Measurements from ENCODE around the gene CLIC3.

CLIC3 gene

DNA sequence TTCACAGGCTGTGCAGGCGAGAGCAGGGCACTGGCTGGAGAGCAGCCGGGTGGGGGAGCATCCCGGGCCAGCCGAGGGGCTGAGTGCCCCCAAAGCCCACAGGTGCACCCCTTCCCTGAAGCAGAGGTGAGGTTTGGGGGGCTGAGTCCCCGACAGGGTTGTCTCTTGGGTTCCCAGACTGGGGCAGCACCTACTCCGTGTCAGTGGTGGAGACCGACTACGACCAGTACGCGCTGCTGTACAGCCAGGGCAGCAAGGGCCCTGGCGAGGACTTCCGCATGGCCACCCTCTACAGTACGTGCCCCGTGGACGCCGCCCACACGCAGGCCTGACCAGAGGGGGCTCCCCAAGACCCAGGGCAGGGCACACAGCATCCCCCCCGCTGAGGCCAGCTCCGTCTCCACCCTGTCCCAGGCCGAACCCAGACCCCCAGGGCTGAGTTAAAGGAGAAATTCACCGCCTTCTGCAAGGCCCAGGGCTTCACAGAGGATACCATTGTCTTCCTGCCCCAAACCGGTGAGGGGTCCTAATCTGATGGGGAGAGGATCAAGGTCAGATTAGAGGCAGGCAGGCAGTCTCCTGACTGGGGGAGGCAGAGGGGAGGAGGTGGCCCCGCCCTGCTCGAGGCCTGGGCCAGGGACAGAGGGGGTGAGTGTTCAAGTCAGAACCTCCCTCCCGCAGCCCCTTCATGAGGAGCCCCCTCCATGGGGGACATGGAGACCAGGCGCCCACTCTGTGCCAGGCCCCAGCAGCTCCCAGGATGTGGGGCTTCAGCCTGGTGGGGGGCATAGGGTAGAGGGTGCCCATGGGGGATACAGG is 16.4 kb downstream of the CLIC3 start:
- no peak for DNase-seq

DNA sequence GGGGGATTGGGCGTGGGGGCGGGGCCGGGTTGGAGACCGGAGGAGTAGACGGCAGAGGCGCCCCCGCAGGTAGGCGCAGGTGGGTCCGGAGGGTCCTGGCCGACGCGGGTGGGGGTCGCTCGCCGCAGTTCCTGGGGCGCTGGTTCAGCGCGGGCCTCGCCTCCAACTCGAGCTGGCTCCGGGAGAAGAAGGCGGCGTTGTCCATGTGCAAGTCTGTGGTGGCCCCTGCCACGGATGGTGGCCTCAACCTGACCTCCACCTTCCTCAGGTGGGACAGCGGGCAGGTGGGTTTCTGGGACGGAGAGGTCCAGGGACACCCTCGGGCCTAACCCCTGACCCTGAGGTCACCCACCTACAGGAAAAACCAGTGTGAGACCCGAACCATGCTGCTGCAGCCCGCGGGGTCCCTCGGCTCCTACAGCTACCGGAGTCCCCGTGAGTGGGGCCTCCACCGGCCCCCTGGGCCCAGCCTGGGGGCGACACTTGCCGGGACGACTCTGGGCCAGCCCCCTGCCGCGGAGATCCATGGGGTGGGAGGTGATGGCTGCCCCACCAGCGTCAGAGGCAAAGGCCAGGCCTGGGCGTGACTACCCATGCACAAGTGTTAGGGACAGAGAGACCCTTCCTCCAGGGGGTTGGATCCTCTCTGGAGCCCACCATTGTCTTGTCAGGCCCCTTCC is 17.4 kb downstream of the CLIC3 start:
- no peak for DNase-seq

GRCh38 chr9:136978073-136978864 is 18.1 kb downstream of the CLIC3 start:
- DNase-seq: no peak

- no peak for DNase-seq
These were observed 18.7 kb downstream of the CLIC3 start for GRCh38 chr9:136977649-136978072.

DNA sequence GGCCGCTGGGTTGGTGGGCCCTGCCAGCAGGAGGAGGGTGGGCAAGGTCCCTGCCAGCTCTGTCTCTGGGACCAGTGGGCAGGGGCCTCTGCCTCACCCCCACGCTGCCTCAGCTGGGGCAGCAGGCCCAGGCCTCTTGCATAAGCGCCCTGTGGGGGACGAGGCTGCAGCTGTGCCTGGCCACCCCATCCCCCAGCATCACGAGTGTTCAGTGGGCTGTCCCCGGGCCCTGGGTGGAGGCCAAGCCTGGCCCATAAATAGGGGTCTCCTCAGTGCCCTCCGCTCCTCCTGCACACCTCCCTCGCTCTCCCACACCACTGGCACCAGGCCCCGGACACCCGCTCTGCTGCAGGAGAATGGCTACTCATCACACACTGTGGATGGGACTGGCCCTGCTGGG is 19.1 kb downstream of the CLIC3 start, which contains the start of gene PTGDS:
Gene PTGDS, plus strand, starts transcription at position 282 of the 400 bp plus-strand sequence. Its CDS starts 75 bp downstream, at position 357.
- no peak for DNase-seq

GRCh38 chr9:136975644-136976043 is 20.7 kb downstream of the CLIC3 start:
- DNase-seq: no peak

DNA sequence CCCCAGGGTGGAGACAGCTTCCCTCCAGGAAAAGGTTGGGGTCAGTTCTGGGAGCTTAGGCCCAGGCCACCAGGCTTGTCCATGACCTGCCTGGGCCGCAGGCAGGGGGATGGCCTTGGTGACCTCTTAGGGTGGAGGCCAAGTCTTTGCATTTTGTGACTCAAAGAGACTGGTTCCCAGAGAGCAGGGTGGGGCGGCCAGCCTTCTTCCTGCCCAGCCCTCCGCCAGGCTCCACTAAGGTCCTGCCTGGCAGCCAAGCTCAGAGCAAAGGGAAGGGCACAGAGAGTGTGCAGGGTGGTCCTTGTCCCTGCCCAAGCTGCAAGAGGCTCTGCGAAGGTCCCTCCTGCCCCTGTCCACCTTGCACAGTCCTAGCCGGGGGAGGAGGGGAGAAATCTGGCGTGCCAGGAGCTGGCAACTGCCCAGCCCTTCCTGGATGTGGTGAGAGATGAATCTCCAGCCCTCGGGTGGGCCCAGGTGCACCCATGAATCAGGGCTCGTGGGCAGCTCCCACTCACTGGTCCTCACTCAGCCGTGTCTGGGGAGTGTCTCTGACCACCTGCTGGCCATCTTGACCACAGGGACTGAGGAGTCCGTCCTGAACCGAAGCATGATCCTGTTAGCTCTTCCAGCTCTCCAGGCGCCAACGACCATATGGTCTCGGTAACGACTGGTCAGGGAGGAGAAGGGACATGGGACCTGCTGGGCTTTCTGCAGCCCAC is 21.4 kb downstream of the CLIC3 start:
- no peak for DNase-seq

GRCh38 chr9:136973618-136974617 is 22.4 kb downstream of the CLIC3 start:
- no peak for DNase-seq

GRCh38 chr9:136972743-136973142 is 23.6 kb downstream of the CLIC3 start:
- no peak for DNase-seq

GRCh38 chr9:136972335-136972734 is 24.0 kb downstream of the CLIC3 start:
- no peak for DNase-seq

- DNase-seq: no peak
These were observed 24.6 kb downstream of the CLIC3 start for GRCh38 chr9:136971746-136972145.

DNA sequence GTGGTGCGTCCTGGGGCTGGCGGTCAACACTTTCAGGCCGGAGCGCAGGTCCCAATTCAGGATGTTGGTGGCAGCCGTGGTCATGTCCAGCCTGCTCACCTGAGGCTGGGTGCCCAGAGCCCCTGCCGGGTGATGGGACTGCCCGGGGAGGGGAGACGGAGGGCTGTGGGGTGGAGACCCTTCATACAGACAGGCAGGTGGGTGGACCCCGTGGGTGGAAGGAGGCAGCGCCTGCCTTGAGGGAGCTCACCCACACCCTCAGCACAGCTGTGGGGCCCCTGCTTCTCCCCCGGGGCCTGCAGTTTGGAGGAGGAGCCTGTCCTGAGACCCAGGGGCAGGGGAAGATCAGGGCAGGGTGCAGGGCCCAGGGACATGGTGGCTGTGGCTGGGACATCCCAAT is 26.0 kb downstream of the CLIC3 start:
- DNase-seq: no peak

DNA sequence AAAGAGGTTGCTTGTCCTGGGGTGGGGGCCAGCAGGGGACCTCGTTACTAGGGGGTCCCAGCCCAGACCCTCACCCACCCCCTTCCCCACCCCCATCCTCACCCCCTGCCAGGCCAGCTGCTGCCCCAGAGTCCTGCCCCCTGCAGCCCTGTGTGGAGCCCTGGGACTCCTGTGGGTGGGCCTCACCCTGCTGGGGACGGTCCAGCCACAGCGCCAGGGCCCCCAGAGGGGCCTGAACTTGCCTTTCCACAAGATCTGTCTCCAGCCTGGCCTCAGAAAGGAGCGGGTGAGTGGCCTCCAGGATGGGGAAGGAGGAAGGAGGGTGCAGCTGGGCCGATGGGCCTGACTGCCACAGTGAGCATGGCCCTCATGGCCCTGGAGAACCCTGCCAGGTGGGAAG is 26.6 kb downstream of the CLIC3 start:
- DNase-seq: no peak

DNA sequence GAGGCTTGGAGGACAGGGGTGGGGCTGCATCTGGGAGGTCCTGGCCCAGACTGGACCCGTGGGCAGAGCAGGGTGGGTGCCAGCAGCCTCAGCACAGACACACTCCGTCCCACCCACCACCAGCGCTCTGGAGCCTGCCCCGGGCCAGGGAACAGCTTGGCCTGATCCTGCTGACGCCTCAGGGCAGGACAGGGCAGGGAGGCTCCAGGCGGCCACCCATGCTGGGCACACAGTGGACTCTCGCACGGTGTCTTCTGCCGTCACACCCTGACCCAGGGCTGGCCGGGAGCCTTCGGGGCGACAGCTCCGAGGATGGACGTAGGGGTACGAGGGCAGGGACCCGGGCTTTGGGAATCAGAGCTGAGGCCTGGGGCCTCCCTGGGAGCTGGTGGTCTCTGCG is 27.2 kb downstream of the CLIC3 start:
- no peak for DNase-seq

GRCh38 chr9:136968333-136969127 is 27.8 kb downstream of the CLIC3 start:
- no peak for DNase-seq

DNA sequence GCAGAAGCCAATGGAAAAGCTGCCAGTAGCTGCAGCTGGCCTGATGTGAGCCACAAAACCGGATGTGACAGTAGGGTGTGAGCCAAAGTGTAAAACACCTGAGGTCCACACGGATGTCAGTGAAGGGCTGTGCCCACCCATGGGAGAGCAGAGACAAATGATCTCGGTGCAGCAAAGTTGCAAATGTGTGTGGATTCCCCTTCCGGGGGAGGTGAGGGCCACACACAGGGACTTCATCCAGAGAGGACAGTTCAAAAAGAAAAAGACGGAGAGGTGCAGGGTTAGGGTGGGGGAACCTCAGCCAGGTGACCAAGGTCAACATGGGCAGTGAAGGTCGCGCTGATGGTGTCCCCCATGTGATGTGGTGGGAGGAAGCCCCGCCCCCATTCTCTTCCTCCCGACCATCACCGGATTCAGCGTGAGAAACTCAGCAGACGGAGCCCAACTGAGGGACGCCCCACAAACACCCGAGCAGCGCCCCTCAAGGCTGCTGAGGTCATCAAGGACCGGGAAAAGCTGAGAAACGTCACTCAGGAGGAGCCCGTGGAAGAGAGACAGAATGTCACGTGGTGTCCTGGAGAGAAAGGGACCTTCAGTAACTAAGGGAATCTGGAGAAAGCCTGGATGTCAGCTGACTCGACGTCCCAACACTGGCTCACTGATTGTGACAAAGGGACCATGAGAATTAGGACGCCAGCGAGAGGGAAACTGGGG is 30.4 kb downstream of the CLIC3 start:
- DNase-seq: no peak

- DNase-seq: no peak
These were observed 31.4 kb downstream of the CLIC3 start for GRCh38 chr9:136964833-136965422.

DNA sequence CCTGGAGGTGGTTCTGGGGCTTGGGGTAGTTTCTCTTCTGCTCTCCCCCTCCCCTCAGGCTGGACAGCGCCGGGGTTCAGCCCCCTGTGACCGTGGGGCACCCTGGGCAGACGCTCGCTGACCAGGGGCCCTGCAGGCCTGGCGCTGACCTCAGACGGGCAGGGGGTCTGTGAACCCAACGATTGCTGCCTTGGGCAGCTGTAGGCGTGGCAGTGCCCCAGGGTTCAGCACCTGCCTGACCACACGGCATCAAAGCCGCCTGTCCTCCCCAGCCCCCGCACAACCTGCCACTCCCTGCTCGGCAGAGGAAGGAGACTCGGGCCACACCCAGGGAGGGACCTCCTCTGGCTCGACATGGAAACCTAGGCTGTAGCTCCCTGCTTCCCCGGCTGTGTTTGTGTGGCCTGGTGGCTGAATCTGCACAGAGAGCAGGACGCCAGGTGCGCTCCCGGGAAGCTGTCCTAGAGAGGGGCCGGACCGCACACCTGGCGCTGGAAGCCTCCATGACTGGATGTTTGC is 32.1 kb downstream of the CLIC3 start:
- DNase-seq: no peak

DNA sequence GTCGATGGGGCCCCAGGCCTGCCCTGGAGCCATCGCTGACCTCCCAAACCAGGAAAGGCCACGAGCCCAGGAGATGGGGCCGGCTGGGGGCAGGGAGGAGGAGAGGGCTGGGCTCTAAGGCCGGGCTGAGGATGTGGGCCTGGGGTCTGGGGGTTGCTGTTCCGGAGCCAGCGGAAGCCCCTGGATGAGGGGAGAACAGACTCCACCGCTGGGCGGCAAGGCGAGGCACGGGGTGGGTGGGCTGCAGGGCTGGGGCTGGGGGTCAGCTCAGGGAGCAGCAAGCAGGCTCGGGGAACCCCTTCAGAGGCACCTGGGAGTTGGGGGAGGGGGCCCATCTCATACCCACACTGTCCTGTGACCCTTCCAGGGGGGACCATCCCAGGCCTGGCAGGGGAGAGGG is 32.6 kb downstream of the CLIC3 start:
- no peak for DNase-seq

All from NCI-H446 (cell line).